ENCODE measurements around the gene WHAMM.

Gene WHAMM

DNA sequence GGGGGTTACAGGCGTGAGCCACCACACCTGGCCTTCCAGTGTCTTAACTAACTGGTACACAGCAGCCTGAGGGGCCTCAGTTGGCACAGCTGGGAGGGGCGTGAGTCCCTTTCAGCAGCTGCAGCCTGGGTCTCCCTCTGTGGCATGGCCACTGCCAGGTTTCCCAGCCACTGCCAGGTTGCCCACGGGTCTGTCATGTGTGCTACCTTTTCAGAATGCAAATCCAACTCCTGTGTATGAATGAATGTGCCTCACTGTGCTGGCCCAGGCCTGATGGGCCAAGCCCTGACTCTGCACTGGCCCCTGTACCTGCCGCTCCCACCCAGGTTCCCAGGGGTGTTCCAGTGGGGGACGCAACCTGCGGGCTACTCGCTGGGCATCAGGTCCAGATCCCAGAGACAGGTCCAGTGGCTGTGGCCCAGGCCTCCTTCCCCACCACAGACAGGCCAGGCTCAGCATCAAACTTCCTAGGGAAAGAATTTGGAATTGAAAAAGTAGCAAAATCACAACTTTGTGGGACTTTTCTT lies 26.0 kb downstream of the WHAMM start:
- no peak overlapping the region for H3K4me3 ChIP-seq (ENCODE audit: low read depth, low read length)

DNA sequence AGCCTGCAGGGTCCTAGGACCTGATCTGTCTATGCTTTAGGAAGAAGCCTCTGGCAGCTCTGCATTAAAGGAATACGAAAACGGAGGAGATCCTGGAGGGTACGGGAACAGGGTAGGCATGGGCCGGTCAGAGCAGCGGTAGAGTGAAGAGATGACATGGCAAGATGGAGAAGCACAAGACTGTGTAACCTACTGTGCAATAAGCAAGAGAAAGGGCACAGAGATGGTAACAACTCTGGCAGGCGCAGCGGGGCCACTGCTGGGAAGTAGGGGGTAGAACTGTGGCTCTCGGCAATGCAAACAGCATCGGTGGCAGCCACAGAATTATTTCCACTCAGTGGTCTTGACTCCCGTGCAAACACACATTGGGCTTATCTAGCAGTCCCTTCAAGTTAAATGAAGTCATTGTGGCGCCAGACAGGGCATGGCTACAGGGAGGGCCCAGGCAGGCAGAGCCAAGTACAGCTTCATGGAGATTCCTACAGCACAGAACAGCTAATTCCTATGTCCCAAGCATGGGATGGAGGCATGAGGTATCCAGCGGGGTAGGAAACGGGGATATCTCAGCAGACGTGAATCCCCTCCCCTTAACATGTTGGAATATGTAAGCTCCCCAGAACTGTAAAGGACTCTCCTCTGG lies 28.8 kb downstream of the WHAMM start:
- no peak overlapping the region for H3K4me3 ChIP-seq (ENCODE audit: low read depth, low read length)

DNA sequence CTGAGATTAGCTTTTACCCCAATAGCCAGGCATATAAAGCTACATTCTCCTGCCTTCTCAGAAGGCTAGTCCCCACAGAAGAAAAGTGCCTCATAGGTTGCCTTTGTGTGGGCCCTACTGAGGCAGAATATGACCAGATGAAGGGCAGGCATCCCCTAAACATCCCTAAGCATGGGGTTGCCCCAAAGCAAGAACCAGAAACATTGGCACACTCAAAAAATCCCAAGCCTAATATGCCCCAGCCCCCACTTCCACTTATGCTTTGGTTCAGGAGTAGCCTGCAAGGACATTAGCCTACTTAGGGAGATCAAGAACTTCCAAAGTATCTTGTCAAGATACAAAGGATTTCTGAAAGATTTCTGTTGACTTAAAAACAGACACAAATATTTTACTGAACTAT lies 29.7 kb downstream of the WHAMM start:
- H3K4me3 ChIP-seq (ENCODE audit: low read depth, low read length) = no peak overlapping the region

DNA sequence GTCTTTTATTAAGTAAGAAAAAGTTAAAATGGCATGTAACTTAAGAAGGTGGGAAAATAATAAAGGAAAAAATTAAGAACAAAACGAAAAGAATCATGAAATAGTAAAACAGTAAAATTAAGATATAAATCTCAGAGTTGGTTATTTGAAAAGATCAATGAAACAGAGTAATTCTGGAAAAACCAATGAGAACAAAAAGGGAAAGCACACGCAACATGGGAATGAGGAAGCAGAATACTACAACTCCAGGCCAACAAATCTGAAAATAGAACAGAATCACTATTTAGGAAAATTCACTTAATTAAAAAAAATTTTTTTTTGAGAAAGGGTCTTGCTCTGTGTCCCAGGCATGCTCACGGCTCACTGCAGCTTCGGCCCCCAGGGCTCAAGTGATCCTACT lies 30.7 kb downstream of the WHAMM start:
- no peak overlapping the region for H3K4me3 ChIP-seq (ENCODE audit: low read depth, low read length)

DNA sequence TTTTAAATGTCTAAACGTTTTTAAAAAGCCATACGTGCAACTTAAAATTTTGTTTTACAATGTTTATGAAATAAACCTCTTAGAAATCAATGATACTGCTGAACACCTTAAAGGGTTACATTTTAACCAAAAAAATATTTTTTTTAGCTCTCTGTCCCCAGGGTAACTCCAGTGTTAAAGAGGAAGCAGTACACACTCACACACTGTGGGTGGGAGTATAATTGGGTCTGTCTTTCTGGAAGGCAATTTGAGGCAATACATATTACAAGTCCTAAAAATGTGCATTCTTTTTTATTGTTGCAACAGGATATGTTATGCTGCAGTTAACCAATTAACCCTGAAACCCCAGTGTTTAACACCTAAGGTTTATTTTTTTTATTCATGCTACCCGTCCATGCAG lies 34.1 kb downstream of the WHAMM start:
- H3K4me3 ChIP-seq (ENCODE audit: low read depth, low read length) = no peak overlapping the region

DNA sequence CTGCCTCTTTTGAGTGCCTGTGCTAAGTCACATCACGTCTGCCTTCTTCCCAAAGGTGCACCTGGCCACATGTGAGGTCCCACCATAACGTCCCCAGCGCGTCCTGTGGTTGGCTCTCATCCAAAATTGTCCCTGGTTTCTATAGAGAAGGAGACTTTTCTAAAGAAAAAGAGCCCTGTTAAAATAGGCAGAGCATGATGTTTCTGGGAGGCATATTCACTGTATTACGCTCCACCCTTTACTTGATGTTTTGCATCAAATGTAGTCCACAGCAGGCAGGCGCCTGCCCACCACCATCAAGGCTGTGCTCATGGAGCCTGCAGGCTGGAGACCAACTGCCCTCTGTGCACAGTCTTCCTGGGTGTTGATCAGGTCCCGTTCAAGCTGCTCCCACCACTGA lies 36.3 kb downstream of the WHAMM start:
- no peak overlapping the region for H3K4me3 ChIP-seq (ENCODE audit: low read depth, low read length)

DNA sequence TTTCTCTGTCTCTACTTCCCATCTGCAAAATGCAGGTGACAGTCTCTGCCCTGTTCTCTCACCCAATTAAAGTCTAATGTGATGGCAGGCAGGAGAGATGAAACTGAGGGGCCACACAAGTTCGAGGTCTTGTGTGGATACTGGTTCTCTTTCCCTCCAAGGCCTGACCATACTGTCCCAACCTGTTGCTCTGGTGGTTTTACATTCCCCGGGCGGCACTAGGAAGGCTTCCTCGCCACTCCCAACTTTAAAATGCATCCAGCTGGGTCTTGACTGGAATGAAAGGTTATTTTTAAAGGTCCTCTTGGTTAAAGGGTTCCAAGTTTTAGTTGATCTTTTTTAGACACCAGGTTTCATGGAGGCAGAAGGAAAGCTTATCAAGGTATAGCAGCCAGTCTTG lies 37.2 kb downstream of the WHAMM start:
- no peak overlapping the region for H3K4me3 ChIP-seq (ENCODE audit: low read depth, low read length)

DNA sequence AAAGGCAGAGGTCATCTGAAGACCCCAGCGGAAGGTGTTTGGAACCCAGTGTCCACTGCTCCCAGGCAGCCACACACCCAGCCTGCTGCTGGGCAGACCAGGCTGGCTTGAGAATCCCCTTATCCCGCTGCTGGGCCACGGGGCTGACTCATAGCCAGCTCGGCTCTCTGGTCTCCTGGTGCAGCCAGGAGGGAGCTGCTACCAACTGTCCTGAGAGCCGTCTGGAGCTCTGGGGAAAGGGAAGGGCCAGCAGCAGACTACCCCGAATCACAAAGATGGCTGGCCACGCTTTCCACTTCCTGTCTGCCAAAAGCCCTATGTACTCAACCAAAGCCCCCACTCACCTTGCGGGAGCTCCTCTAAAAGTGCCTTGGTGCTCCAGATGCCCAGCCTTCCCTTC lies 38.3 kb downstream of the WHAMM start:
- no peak overlapping the region for H3K4me3 ChIP-seq (ENCODE audit: low read depth, low read length)

DNA sequence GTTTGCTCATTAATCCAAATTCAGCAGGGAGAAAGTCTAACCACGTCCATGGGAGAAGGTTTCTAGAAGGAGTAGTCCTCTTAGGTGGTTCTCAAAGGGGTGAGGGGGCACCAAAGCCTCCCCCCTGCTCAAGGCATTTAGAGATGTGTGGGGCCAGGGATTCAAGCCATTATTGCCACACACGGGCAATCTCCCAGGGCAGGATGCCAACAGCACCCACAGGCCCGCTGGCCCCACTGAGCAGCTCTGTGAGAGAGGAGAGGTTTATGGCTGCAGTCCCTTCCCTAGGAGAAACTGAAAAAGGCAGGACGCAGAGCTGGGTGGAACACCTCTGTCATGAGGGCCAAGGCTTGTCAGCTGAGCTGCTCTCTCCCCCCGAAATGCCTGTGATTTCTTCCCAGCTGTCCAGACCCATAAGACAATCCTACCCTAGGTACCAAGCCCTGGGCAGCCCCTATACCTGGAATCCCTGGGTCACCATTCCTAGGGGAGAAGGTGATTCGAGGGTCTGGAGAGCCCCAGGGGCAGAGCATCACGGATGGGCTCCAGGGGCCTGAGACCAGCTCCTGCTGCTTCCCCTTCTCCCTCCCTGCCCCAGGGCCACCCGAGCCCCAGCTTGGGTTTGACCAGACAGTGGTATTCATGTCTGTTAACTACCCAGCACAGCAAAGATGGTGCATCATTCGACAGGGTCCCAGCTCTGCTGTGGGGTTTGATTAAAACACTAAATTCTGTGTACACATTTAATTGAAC lies 39.0 kb downstream of the WHAMM start:
- H3K4me3 ChIP-seq (ENCODE audit: low read depth, low read length) = no peak overlapping the region

DNA sequence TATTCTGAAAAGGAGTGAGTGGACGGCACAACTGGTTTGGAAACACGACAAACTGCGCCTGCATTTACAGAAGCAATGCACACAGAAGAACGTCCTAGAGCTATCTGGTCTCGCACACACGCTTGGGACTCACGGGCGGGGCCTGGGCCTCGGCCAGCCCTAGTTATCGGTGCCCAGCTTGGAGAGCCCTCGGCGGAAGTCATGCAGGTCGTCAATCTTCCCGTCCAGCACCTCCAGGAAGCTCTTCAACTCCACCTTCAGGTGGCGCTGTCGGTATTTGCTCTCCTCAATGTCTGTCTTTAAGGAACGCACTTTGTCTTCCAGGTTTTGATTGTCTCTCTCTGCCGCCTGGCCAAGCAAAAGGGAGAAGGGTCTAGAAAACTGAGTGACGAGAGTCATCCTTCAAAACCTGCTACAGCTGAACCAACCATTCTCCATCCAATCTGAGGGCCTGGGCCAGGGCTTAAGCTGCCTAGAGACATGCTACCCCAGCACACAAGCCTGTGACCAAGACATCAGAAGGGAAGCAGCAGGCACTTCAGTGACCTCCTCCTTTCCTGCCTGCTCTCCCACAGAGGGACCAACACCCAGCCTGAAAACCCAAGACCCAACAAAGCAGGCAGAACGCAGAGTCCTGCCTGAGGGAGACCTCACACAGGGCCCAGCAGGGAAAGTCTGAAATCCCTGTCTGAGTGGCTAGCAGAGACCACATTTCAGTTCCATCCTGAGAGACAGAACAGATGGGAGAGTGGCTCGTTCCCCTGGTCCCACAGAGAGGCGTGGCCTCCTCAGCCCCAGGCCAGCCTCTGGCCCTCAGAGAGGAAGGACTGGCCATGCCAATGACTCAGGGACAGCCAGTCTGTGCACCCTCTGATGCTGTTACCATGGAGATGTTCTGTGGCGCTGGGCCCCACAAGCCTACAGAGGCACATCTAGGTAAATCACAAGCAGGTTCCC lies 40.4 kb downstream of the WHAMM start:
- H3K4me3 ChIP-seq (ENCODE audit: low read depth, low read length) = no peak overlapping the region

DNA sequence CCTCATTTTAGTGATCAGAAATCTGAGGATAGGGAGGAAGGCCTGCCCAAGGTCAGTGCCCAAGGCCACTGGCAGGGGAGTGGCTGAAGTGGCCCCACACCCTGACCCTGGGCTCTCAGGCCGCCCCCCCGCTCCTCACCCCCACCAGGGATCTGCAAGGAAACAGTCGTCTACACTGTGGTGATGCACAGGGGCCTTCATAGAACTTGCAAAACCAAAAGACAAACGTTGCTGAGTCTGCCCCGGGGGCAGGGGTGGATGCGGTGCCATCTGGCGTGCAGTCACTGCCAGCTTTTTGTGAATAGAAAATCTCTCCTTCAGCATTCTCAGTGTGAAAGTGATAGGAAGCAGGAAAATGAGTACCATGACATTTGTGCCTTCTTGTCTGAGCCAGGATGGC lies 41.3 kb downstream of the WHAMM start:
- H3K4me3 ChIP-seq (ENCODE audit: low read depth, low read length) = no peak overlapping the region

DNA sequence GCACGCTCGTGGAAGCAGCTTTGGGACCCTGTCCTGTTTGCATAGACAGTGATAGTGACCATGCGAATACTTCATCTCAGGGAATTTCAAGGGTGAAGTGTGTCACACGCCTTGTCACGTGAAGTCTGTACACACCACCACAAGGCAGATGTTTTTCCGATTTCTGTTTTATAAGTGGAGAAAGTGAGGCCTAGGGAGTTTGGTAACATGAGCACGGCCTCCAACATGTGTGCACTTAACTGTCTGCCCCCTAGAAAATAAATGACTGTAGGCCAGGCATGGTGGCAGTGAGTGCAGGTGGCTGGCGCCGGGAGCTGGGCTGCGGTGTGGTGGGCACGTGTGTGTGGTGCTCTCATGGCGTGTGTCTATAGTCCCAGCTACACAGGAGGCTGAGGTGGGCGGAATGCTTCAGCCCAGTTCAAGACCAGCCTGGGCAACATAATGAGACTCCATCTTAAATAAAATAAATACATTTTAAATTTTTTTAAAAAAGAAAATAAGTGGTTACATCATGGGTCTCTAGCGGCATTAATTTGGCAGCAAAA lies 42.0 kb downstream of the WHAMM start:
- no peak overlapping the region for H3K4me3 ChIP-seq (ENCODE audit: low read depth, low read length)

DNA sequence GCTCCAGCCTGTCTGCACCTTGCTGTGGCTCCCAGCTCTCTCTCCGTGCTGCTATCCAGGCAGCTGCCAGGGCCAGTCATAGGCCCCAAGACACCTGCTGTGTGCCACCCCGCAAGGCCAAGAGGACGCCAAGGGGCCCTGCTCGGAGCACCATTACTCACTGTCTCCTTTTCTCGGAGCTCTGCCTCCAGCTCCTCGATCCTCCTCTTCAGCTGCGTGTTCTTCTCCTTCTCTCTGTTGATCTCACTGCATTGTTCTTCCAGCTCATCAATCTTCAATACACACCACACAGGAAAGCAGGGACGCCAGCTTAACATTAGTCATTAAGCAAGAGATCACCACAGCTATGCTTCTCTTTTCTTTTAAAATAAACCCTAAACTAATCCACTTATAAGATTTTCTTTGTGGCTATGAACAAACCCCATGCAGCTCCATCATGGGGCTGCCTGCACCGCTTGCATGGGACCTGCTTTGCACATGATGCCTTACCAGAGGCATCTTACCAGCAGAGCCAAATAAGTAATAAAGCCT lies 42.6 kb downstream of the WHAMM start:
- H3K4me3 ChIP-seq (ENCODE audit: low read depth, low read length) = no peak overlapping the region

DNA sequence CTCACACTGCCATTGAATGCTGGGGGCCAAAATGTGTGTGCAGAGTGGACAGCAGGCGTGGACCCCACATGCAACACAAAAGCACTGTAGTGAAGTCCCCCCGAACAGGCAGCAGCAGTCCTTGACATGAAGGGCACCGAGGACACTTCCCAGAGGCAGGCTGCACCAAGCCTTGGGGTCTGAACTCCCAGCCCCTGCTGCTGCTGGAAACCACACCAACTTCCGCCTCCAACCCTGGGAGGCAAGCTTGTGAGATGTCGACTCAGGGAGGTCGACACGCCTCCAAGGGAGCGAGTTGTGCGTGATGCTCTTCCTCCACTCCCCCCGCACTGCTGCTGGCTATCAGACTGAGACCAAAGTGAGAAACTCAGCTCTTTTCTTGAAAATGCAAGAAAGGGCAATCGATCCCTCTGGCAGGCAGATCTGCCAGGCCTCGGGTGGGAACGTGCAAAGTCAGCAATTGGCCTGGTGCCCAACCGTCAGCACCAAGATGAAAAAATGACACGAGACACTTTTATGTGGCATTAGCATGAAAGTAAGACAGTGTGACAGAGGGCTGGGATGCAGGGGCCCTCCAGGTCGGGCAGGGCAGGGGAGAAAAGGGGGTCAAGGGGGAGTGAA lies 43.6 kb downstream of the WHAMM start:
- H3K4me3 ChIP-seq (ENCODE audit: low read depth, low read length) = no peak overlapping the region

DNA sequence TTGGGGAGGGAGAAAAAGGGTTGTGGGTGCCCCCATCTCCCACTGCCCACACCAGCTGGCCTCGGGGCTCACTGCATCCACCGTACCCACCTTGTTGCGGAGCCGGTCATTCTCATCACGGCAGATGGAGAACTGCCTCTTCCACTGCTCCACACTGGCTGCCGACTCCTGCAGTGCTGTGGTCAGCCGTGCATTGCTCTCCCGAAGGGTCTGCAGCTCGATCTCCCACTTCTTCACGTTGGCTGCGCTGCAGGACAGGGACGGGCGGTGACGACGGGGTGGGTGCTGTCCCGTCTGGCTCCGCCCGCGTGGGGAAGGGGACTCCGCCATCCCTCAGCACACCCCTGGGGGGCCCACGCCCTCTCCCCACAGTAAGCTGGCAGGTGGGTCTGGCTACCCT lies 45.1 kb downstream of the WHAMM start:
- H3K4me3 ChIP-seq (ENCODE audit: low read depth, low read length) = no peak overlapping the region

DNA sequence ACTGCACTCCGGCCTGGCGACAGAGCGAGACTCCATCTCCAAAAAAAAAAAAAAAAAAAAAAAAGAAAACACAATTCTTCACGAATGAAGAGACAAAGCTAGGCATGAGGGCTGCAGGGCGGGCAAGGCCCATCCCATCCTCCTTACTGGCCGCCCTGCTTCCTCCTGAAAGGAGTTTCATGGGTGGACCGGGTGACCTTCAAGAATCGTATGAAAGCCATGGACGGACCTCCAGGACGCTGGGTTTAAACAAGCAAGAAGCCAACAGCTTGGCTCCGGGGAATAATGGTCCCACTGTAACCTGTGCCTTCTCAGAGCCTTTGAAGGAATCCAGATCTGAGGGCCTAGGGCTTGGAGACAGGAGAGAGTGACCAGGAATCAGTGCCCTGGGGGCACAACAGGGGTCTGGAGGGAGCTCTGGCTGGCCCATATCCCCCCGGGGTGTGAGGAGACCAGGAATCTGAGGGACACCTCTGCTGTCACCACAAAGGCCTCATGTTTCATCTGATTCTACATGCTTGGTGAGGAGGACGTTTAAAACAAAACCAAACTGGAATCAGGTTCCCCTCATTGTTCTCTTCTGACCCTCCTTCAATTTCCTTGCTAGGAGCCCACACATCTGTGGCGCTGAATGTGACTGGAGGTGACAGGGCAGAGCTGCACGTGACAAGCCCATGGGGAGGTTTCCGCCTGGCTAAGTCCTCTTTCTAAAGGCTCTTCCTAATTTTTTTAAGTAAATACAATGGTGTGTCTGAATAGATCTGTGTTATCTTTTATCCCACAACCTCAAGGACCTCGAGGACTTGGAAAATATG lies 46.1 kb downstream of the WHAMM start:
- no peak overlapping the region for H3K4me3 ChIP-seq (ENCODE audit: low read depth, low read length)

DNA sequence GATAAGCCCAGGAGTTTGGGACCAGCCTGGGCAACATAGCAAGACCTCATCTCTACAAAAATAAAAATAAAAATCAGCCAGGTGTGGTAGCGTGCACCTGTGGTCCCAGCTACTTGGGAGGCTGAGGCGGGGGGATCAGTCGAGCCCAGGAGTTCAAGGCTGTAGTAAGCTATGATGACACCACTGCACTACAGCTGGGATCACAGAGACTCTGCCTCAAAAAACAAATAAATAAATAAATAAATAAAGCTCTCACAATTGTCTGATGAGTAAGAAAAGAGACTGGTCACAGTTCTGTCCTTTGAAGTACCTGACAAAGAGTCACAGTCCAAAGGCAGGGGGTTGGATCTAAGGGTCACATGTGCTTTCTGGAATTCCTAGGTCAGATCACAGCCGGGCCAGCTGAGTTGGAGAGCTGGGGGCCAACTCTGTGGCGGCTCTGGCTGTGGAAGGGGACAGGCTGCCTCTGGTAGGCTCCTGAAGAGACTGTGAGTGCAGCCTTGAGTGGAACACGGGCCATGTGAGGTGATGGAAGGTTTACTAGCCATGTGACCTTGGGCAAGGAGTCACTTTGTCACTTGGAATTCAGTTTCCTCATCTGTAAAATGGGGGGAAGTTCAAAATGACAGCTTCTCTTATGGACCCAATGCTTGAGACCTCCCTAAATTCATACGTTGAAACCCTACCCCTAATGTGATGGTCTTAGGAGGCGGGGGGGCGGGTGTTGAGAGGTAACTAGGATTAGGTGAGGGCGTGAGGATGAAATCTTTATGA lies 47.2 kb downstream of the WHAMM start:
- no peak overlapping the region for H3K4me3 ChIP-seq (ENCODE audit: low read depth, low read length)

DNA sequence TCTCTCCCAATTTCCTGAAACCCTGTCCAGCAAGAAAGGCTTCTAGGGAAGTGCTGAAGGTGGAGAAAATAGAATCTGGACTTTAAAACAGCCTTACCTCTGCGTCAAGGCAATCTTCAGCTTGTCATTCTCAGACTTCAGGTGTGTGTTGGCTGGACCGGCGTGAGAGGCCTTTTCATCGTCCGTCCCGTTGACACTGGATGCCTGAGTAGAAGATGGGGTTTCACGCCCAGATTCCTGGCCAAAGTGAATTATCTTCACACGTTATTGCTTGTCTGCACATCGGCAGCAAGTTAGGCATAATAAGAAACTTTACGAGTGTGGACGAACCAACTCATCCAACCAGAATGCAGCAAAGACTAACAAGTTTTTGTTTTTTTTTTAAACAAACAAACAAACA lies 49.5 kb downstream of the WHAMM start:
- no peak overlapping the region for H3K4me3 ChIP-seq (ENCODE audit: low read depth, low read length)

DNA sequence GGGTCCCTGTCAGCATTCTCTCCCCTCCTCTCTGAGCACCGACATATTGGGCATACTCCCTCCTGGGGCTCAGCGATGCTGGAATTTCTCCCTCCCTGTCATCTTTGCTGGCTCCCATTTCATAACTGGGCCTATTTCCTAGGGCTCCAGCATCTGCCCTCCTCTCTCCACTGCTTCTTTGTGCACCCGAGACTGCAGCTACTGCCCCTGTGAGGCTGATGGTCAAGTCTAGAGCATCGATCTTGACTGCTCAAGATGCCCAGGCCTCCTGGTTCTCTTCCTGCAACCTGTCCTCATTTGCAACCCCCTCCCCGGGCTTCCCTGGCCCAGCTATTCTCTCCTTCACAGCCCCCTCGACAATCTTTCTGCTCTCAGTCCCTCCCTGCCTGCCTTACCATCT lies 53.5 kb downstream of the WHAMM start:
- H3K4me3 ChIP-seq (ENCODE audit: low read depth, low read length) = no peak overlapping the region
